Thoracic aorta (tissue), 2 donors: ENCODE data around the gene RASL11B. TPM values are rescaled to one million over a fixed set of nuclear protein-coding genes. Genes with fewer than 3 reads are reported as not detected.

Source experiments
- ATAC-seq: fragments of 150-250 bp; one replicate; pipeline ENCODE4 v1.8.0; 2017; ENCODE audit warnings: low read depth; ENCODE audit not compliant: insufficient number of reproducible peaks, low FRiP score
- DNase-seq: peaks from one replicate; pipeline ENCODE4 v3.0.0-alpha.2; 2020; ENCODE audit warnings: low spot score
- H3K27ac ChIP-seq, 2 donors: fragments of 200-600 bp; sonication (generic); 1 replicate in 1 of 2; 2 replicates in 1 of 2; pipeline ENCODE4 v1.5.1; 2016; ENCODE audit warnings: mild to moderate bottlenecking in 2 of 2, moderate library complexity in 2 of 2
- H3K27me3 ChIP-seq: fragments of 200-600 bp; sonication (generic); replicated peaks from 2 replicates; pipeline ENCODE4 v1.6.0; 2016; ENCODE audit warnings: mild to moderate bottlenecking; ENCODE audit not compliant: insufficient read depth
- H3K36me3 ChIP-seq: fragments of 200-600 bp; sonication (generic); one replicate; pipeline ENCODE4 v1.5.1; 2016
- H3K4me1 ChIP-seq, 2 donors: fragments of 200-600 bp; sonication (generic); 1 replicate in 1 of 2; 2 replicates in 1 of 2; pipeline versions ENCODE4 v1.5.1 to v1.6.0; 2016; ENCODE audit warnings: low read depth in 2 of 2, mild to moderate bottlenecking in 1 of 2; ENCODE audit not compliant: control insufficient read depth in 1 of 2
- H3K4me3 ChIP-seq: fragments of 200-600 bp; sonication (generic); 2 replicates; pipeline ENCODE4 v1.5.1; 2016; ENCODE audit warnings: mild to moderate bottlenecking
- H3K9me3 ChIP-seq: fragments of 200-600 bp; sonication (generic); 2 replicates; pipeline ENCODE4 v1.5.1; 2016
- total RNA-seq, 2 donors: library from RNA; depleted of rRNA; stranded (reverse); fragments of >200 nt; gene quantifications; one replicate each; pipeline versions ENCODE4 v1.1.0 to v1.2.3, GENCODE V29; 2016
- TF ChIP-seq, protein P1 (sequence below): fragments of 200-600 bp; sonication (generic); IDR thresholded peaks from one replicate; pipeline ENCODE4 v1.5.1; 2019; ENCODE audit warnings: antibody characterized with exemption

Gene RASL11B
- total RNA-seq, 2 donors from 2014 or later: 5.0 to 5.4 TPM

DNA sequence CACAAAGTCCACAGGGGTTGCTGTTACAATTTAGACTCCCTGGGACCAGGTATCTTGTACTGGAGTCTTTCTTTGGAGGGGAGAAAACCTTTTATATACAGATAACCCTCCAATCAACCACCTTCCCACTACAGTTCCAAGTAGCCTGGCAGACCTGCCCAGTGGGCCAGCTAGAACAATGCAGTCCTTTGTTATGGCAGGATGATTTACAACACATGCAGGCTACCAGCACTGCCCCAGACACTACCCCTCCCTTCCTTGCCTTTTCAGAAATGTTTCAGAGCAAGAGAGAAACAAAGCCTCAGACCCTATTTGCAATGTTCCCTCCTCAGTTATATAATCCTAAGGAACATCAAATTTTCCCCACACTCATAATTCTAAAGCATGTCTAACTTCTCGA is 11.1 kb downstream of the RASL11B start:
- no peaks in the 10 kb centered on the region for H3K36me3 ChIP-seq
- no peaks in the 10 kb centered on the region for H3K27me3 ChIP-seq
- TF ChIP-seq, protein P1, sequence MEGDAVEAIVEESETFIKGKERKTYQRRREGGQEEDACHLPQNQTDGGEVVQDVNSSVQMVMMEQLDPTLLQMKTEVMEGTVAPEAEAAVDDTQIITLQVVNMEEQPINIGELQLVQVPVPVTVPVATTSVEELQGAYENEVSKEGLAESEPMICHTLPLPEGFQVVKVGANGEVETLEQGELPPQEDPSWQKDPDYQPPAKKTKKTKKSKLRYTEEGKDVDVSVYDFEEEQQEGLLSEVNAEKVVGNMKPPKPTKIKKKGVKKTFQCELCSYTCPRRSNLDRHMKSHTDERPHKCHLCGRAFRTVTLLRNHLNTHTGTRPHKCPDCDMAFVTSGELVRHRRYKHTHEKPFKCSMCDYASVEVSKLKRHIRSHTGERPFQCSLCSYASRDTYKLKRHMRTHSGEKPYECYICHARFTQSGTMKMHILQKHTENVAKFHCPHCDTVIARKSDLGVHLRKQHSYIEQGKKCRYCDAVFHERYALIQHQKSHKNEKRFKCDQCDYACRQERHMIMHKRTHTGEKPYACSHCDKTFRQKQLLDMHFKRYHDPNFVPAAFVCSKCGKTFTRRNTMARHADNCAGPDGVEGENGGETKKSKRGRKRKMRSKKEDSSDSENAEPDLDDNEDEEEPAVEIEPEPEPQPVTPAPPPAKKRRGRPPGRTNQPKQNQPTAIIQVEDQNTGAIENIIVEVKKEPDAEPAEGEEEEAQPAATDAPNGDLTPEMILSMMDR: no peak
- H3K4me3 ChIP-seq: no peak overlapping the region
- ATAC-seq (no peak), DNase-seq (no peak)
- peaks cover 17 to 23% of the 10 kb centered on the region in 2 donors for H3K4me1 ChIP-seq
- no peak overlapping the region for H3K27ac ChIP-seq
- H3K9me3 ChIP-seq: no peaks in the 10 kb centered on the region

DNA sequence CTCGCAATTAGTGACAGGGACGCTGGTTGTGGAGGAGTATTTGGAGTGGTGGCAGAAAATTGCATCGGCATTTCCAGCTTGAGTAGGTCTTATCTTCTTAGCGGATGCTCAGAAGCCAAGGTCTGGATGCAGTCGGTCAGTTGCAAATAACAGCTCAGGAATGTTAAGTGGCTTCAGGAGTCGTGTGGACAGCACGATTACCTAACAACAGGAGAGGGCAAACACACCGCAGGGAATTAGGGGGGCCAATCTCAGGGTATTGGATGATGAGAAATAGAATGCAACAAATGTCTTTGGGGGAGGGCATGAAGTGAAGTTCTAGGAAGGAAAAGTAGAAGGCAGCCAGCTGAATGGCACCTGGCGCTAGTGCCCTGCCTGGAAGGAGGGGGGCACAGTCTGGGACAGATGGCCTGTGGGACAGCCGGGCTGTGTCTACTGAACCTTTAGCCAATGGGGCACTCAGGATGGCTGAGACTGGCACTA is 11.8 kb downstream of the RASL11B start:
- H3K4me3 ChIP-seq: no peak overlapping the region
- no peaks in the 10 kb centered on the region for H3K36me3 ChIP-seq
- H3K4me1 ChIP-seq: peaks cover 12 to 16% of the 10 kb centered on the region in 2 donors
- DNase-seq: no peak
- H3K27me3 ChIP-seq: no peaks in the 10 kb centered on the region
- no peaks in the 10 kb centered on the region for H3K9me3 ChIP-seq
- ATAC-seq: no peak
- no peak overlapping the region for H3K27ac ChIP-seq
- TF ChIP-seq, protein P1: no peak

DNA sequence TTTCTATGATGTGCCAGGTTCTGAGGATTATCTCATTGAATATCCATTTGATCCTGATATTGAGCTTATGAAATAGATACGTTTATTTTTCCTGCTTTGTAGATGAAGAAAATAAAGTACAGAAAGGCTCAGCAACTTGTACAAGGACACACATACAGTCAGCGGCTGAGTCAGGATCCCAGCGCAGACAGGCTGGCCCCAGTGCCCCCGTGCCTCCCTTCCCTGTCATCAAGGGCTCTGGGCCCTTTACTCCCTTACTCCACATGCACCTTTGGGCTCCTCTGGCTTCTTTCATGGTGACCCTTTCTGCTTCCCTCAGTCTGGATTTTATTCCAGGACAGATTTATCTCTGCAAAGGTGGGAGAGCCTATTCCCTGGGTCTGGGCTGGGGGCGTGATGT is 12.8 kb downstream of the RASL11B start:
- H3K36me3 ChIP-seq: no peaks in the 10 kb centered on the region
- DNase-seq: no peak
- no peaks in the 10 kb centered on the region for H3K9me3 ChIP-seq
- TF ChIP-seq, protein P1: no peak
- H3K27ac ChIP-seq: no peak overlapping the region
- H3K4me3 ChIP-seq: no peak overlapping the region
- no peaks in the 10 kb centered on the region for H3K27me3 ChIP-seq
- no peak for ATAC-seq
- H3K4me1 ChIP-seq: peaks cover 4 to 7% of the 10 kb centered on the region in 2 donors

DNA sequence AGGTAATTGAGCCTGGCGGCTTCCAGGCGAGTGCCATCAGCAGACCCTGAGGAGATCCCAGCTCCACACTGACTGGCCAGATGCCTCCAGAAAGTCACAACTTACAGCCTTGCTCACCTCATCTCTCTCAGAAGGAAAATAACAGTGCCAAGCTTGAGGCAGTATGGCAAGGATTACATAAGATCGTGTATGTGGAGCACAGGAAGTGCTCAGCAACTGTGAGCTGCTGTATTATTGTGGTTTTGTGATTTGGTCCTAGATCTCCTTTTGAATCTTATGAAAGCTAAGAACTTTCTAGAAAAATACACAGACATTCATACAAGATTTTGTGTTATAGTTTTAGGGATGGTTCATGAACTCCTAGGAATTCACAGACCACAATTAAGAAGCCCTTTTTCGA is 14.0 kb downstream of the RASL11B start:
- H3K27ac ChIP-seq: no peak overlapping the region
- H3K4me3 ChIP-seq: no peak overlapping the region
- TF ChIP-seq, protein P1: no peak
- H3K27me3 ChIP-seq: no peaks in the 10 kb centered on the region
- H3K4me1 ChIP-seq: no peaks in the 10 kb centered on the region
- no peaks in the 10 kb centered on the region for H3K36me3 ChIP-seq
- no peak for ATAC-seq
- DNase-seq: no peak
- no peaks in the 10 kb centered on the region for H3K9me3 ChIP-seq

DNA sequence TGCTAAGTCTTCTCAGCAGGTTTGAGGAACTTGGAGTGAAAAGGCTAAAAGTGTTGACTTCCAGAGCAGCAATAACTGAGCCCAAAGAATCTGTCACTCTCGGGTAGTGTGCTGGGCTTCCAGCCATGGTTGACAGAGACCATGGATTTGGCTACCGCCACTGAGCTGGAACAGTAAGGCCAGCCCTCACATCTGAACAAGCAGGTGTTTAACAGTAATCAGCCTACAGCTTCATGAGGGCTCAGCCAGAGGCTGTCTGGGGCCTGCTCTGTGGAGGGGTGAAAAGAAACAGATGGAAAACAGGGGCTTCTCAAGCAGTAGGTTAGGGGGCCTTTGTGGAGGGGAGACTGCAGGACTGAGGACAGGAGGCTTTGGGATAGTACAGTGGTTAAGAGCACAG is 14.9 kb downstream of the RASL11B start:
- Histone ChIP-seq H3K9me3 (no peaks in the 10 kb centered on the region), H3K27ac (no peak overlapping the region), H3K4me1 (no peaks in the 10 kb centered on the region), H3K4me3 (no peak overlapping the region), H3K36me3 (no peaks in the 10 kb centered on the region), H3K27me3 (no peaks in the 10 kb centered on the region)
- ATAC-seq (no peak), DNase-seq (no peak)
- TF ChIP-seq, protein P1: no peak
